Measurements from ENCODE around the gene MME.

MME gene

DNA sequence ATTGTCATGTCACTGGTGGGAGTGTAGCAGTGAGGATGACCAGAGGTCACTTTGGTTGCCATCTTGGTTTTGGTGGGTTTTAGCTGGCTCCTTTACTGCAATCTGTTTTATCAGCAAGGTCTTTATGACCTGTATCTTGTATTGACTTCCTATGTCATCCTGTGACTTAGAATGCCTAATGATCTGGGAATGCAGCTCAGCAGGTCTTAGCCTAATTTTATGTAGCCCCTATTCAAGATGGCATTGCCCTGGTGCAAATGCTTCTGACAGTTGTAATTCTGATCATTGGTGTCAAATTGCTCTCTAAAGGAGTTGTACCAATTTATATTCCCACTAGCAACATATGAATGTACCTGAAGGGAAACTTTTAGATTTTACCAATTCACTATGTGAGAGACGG, 139.0 kb downstream of the MME start:
- Histone ChIP-seq H4K8ac (ENCODE audit: low read depth, low read length) (no peak overlapping the region), H3K23ac (ENCODE audit: low read length) (no peak overlapping the region), H3K4me1 (ENCODE audit: control insufficient read depth, low read depth, low read length) (no peaks in the 10 kb centered on the region), H2BK15ac (replicated peaks; ENCODE audit: low read depth) (no peak overlapping the region), H4K5ac (ENCODE audit: low read length) (no peak overlapping the region), H3K27me3 (ENCODE audit: insufficient read depth, low read length, poor library complexity) (no peaks in the 10 kb centered on the region), H3K79me1 (ENCODE audit: low read length) (no peaks in the 10 kb centered on the region), H3K36me3 (ENCODE audit: control insufficient read depth, insufficient read depth, low read length) (no peaks in the 10 kb centered on the region), H3K9ac (ENCODE audit: low read length) (no peak overlapping the region), H3K4me2 (ENCODE audit: low read length) (no peak overlapping the region), H2AK5ac (ENCODE audit: low read length) (no peak overlapping the region), H3K79me2 (ENCODE audit: control insufficient read depth, insufficient read depth, low read length) (no peaks in the 10 kb centered on the region), H2BK120ac (ENCODE audit: low read depth, low read length) (no peak overlapping the region), H3K4ac (ENCODE audit: low read depth, low read length) (no peak overlapping the region), H3K27ac (ENCODE audit: low read depth, low read length) (no peak overlapping the region), H3K56ac (ENCODE audit: low read length) (no peak overlapping the region), H2BK5ac (ENCODE audit: low read length) (no peak overlapping the region), H3K4me3 (ENCODE audit: low read length) (no peak overlapping the region), H3K18ac (ENCODE audit: low read length) (no peak overlapping the region)
- no peak for DNase-seq
- 100% methylated on average over 1 of the region's 1 CpG for WGBS (ENCODE audit: extremely low coverage, insufficient coverage, low lambda C conversion rate)

DNA sequence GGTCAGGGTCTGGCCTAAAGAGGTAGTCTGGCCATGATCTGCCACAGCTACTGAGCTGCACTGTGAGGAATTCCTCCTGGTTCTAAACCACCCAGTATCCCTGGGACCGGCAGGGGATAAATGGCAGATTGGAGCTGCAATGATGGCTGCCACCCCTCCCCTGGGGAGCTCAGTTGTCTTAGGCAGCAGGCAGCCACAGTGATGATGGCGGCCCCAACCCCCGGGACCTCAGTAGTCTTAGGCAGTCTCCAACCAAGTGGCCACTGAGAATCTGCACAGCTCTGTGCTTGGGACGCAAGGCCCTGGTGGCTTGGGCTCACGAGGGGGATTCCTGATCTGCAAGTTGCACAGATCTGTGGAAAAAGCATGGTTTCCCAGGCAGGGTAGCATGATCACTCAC, 145.3 kb downstream of the MME start:
- Histone ChIP-seq H3K4me1 (ENCODE audit: control insufficient read depth, low read depth, low read length) (no peaks in the 10 kb centered on the region), H3K79me2 (ENCODE audit: control insufficient read depth, insufficient read depth, low read length) (no peaks in the 10 kb centered on the region), H3K4me2 (ENCODE audit: low read length) (no peak overlapping the region), H3K4ac (ENCODE audit: low read depth, low read length) (no peak overlapping the region), H2BK120ac (ENCODE audit: low read depth, low read length) (no peak overlapping the region), H3K27me3 (ENCODE audit: insufficient read depth, low read length, poor library complexity) (no peaks in the 10 kb centered on the region), H2BK15ac (replicated peaks; ENCODE audit: low read depth) (no peak overlapping the region), H3K18ac (ENCODE audit: low read length) (no peak overlapping the region), H3K4me3 (ENCODE audit: low read length) (no peak overlapping the region), H4K8ac (ENCODE audit: low read depth, low read length) (no peak overlapping the region), H3K23ac (ENCODE audit: low read length) (no peak overlapping the region), H3K79me1 (ENCODE audit: low read length) (no peaks in the 10 kb centered on the region), H2AK5ac (ENCODE audit: low read length) (no peak overlapping the region), H3K56ac (ENCODE audit: low read length) (no peak overlapping the region), H3K9ac (ENCODE audit: low read length) (no peak overlapping the region), H2BK5ac (ENCODE audit: low read length) (no peak overlapping the region), H3K27ac (ENCODE audit: low read depth, low read length) (no peak overlapping the region), H3K36me3 (ENCODE audit: control insufficient read depth, insufficient read depth, low read length) (no peaks in the 10 kb centered on the region), H4K5ac (ENCODE audit: low read length) (no peak overlapping the region)
- no CpG with 5 or more reads among the region's 5 CpGs for WGBS (ENCODE audit: extremely low coverage, insufficient coverage, low lambda C conversion rate)
- no peak for DNase-seq

DNA sequence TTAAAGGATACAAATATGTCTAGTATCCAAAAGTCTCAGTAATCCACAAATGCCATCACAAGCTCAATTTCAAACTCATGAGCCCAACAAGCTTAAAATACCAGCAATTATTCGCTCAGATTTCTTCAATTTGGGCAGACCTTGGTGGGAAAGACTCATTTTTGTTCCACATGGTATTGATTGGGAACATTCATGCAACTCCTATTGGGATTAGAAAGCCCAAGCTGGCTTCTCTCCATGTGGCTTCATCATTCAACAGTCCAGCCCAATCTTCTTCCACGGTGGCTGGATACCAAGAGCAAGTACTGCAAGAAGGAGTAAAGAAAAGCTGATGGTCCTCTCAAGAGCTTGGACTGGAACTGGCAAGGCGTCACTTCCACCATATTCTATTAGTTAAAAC, 147.0 kb downstream of the MME start:
- Histone ChIP-seq H3K27ac (ENCODE audit: low read depth, low read length) (no peak overlapping the region), H3K79me2 (ENCODE audit: control insufficient read depth, insufficient read depth, low read length) (no peaks in the 10 kb centered on the region), H3K4me2 (ENCODE audit: low read length) (no peak overlapping the region), H4K5ac (ENCODE audit: low read length) (no peak overlapping the region), H3K4ac (ENCODE audit: low read depth, low read length) (no peak overlapping the region), H2BK120ac (ENCODE audit: low read depth, low read length) (no peak overlapping the region), H3K27me3 (ENCODE audit: insufficient read depth, low read length, poor library complexity) (no peaks in the 10 kb centered on the region), H4K8ac (ENCODE audit: low read depth, low read length) (no peak overlapping the region), H3K18ac (ENCODE audit: low read length) (no peak overlapping the region), H3K23ac (ENCODE audit: low read length) (no peak overlapping the region), H2BK15ac (replicated peaks; ENCODE audit: low read depth) (no peak overlapping the region), H3K4me1 (ENCODE audit: control insufficient read depth, low read depth, low read length) (no peaks in the 10 kb centered on the region), H3K9ac (ENCODE audit: low read length) (no peak overlapping the region), H3K79me1 (ENCODE audit: low read length) (no peaks in the 10 kb centered on the region), H3K4me3 (ENCODE audit: low read length) (no peak overlapping the region), H2BK5ac (ENCODE audit: low read length) (no peak overlapping the region), H3K56ac (ENCODE audit: low read length) (no peak overlapping the region), H3K36me3 (ENCODE audit: control insufficient read depth, insufficient read depth, low read length) (no peaks in the 10 kb centered on the region), H2AK5ac (ENCODE audit: low read length) (no peak overlapping the region)
- no CpG with 5 or more reads among the region's 3 CpGs for whole genome bisulfite sequencing (ENCODE audit: extremely low coverage, insufficient coverage, low lambda C conversion rate)
- no peak for DNase-seq

DNA sequence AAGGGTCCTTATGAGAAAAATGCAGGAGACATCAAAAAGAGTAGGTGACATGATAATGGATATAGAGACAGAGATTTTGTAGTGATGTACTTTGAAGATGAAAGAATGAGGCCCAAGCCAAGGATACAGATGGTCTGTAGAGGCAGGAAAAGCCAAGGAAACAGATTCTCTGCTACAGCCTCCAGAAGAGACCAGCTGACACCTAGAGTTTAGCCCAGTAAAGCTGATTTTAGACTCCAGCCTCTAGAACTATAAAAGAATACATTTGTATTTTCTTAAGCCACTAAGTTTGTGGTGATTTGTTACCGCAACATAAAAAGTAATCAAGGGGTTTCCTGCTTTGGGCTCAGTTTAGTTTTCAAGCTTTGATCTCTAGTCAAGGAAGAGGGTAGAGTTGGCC, 148.6 kb downstream of the MME start:
- Histone ChIP-seq H3K56ac (ENCODE audit: low read length) (no peak overlapping the region), H2BK5ac (ENCODE audit: low read length) (no peak overlapping the region), H3K27me3 (ENCODE audit: insufficient read depth, low read length, poor library complexity) (no peaks in the 10 kb centered on the region), H3K18ac (ENCODE audit: low read length) (no peak overlapping the region), H3K9ac (ENCODE audit: low read length) (no peak overlapping the region), H3K79me2 (ENCODE audit: control insufficient read depth, insufficient read depth, low read length) (no peaks in the 10 kb centered on the region), H3K4me3 (ENCODE audit: low read length) (no peak overlapping the region), H4K8ac (ENCODE audit: low read depth, low read length) (no peak overlapping the region), H3K4me2 (ENCODE audit: low read length) (no peak overlapping the region), H3K36me3 (ENCODE audit: control insufficient read depth, insufficient read depth, low read length) (no peaks in the 10 kb centered on the region), H2BK120ac (ENCODE audit: low read depth, low read length) (no peak overlapping the region), H4K5ac (ENCODE audit: low read length) (no peak overlapping the region), H3K4me1 (ENCODE audit: control insufficient read depth, low read depth, low read length) (no peaks in the 10 kb centered on the region), H2BK15ac (replicated peaks; ENCODE audit: low read depth) (no peak overlapping the region), H3K23ac (ENCODE audit: low read length) (no peak overlapping the region), H2AK5ac (ENCODE audit: low read length) (no peak overlapping the region), H3K79me1 (ENCODE audit: low read length) (no peaks in the 10 kb centered on the region), H3K4ac (ENCODE audit: low read depth, low read length) (no peak overlapping the region), H3K27ac (ENCODE audit: low read depth, low read length) (no peak overlapping the region)
- DNase-seq = no peak
- no CpG with 5 or more reads among the region's 1 CpG for WGBS (ENCODE audit: extremely low coverage, insufficient coverage, low lambda C conversion rate)

DNA sequence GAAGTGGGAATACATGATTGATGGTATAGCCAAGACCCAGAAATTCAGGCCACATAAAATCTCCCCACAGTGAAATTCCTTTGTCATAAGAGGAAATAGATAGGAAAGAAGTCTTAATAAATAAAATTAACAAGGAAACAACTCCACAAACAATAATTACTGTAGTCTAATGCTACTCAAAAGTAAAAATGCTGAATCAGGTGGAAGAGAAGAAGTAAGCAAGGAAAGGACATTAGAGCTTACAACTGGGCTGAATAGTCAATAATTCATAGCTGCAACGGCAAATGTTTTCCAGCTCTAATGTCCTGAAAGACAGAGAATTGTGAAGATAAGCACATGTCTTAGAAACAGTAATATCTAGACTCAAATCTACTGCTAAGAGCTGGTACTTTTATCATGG, 149.0 kb downstream of the MME start:
- no peaks in the 10 kb centered on the region for H3K36me3 ChIP-seq (ENCODE audit: control insufficient read depth, insufficient read depth, low read length)
- no peak overlapping the region for H2BK15ac ChIP-seq (replicated peaks; ENCODE audit: low read depth)
- no peak overlapping the region for H3K4ac ChIP-seq (ENCODE audit: low read depth, low read length)
- no peaks in the 10 kb centered on the region for H3K79me2 ChIP-seq (ENCODE audit: control insufficient read depth, insufficient read depth, low read length)
- no peak overlapping the region for H3K4me3 ChIP-seq (ENCODE audit: low read length)
- no peak overlapping the region for H3K23ac ChIP-seq (ENCODE audit: low read length)
- H2BK120ac ChIP-seq (ENCODE audit: low read depth, low read length) = no peak overlapping the region
- H3K9ac ChIP-seq (ENCODE audit: low read length) = no peak overlapping the region
- H3K27me3 ChIP-seq (ENCODE audit: insufficient read depth, low read length, poor library complexity) = no peaks in the 10 kb centered on the region
- no CpG with 5 or more reads among the region's 1 CpG for WGBS (ENCODE audit: extremely low coverage, insufficient coverage, low lambda C conversion rate)
- no peak overlapping the region for H2BK5ac ChIP-seq (ENCODE audit: low read length)
- no peak overlapping the region for H2AK5ac ChIP-seq (ENCODE audit: low read length)
- no peak overlapping the region for H4K5ac ChIP-seq (ENCODE audit: low read length)
- no peaks in the 10 kb centered on the region for H3K79me1 ChIP-seq (ENCODE audit: low read length)
- no peak overlapping the region for H4K8ac ChIP-seq (ENCODE audit: low read depth, low read length)
- H3K56ac ChIP-seq (ENCODE audit: low read length) = no peak overlapping the region
- H3K18ac ChIP-seq (ENCODE audit: low read length) = no peak overlapping the region
- DNase-seq = no peak
- no peaks in the 10 kb centered on the region for H3K4me1 ChIP-seq (ENCODE audit: control insufficient read depth, low read depth, low read length)
- H3K27ac ChIP-seq (ENCODE audit: low read depth, low read length) = no peak overlapping the region
- H3K4me2 ChIP-seq (ENCODE audit: low read length) = no peak overlapping the region

DNA sequence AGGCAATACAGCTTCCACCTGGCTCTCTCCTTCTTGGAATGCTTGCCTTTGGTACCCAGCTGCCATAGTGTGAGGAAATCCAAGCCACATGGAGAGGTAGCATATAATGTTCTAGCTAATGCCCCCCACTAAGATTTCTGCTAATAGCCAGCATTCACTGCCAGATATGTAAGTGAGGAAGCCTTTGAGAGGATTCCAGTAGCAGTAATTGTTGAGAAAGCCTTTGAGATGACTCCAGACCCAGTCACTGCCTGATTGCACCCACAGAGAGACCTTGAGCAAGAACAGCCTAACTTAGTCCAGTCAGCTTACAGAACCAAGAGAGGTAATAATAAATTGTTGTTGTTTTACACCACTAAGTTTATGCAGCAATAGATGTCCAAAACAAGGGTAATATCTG, 150.3 kb downstream of the MME start:
- Histone ChIP-seq H2BK5ac (ENCODE audit: low read length) (no peak overlapping the region), H3K4me1 (ENCODE audit: control insufficient read depth, low read depth, low read length) (no peaks in the 10 kb centered on the region), H3K9ac (ENCODE audit: low read length) (no peak overlapping the region), H3K79me1 (ENCODE audit: low read length) (no peaks in the 10 kb centered on the region), H3K36me3 (ENCODE audit: control insufficient read depth, insufficient read depth, low read length) (no peaks in the 10 kb centered on the region), H3K27ac (ENCODE audit: low read depth, low read length) (no peak overlapping the region), H3K4ac (ENCODE audit: low read depth, low read length) (no peak overlapping the region), H3K4me2 (ENCODE audit: low read length) (no peak overlapping the region), H3K4me3 (ENCODE audit: low read length) (no peak overlapping the region), H4K5ac (ENCODE audit: low read length) (no peak overlapping the region), H2BK15ac (replicated peaks; ENCODE audit: low read depth) (no peak overlapping the region), H3K27me3 (ENCODE audit: insufficient read depth, low read length, poor library complexity) (no peaks in the 10 kb centered on the region), H2BK120ac (ENCODE audit: low read depth, low read length) (no peak overlapping the region), H4K8ac (ENCODE audit: low read depth, low read length) (no peak overlapping the region), H3K23ac (ENCODE audit: low read length) (no peak overlapping the region), H2AK5ac (ENCODE audit: low read length) (no peak overlapping the region), H3K18ac (ENCODE audit: low read length) (no peak overlapping the region), H3K79me2 (ENCODE audit: control insufficient read depth, insufficient read depth, low read length) (no peaks in the 10 kb centered on the region), H3K56ac (ENCODE audit: low read length) (no peak overlapping the region)
- DNase-seq = no peak

Data from mesendoderm (in vitro differentiated cells).